Putamen (tissue), 1 donor: ENCODE measurements around the gene ATP6V0A4.

Experiments used
- DNase-seq: peaks from one replicate; pipeline ENCODE4 v3.0.0-alpha.2; 2016; ENCODE audit warnings: low spot score

ATP6V0A4 gene

GRCh38 chr7:138661069-138661635 is 136.8 kb downstream of the ATP6V0A4 start:
- no peak for DNase-seq

- DNase-seq: no peak
Observed at GRCh38 chr7:138658889-138659288, 139.1 kb downstream of the ATP6V0A4 start.

GRCh38 chr7:138657854-138658386 is 140.1 kb downstream of the ATP6V0A4 start:
- DNase-seq: no peak

GRCh38 chr7:138656952-138657351 is 141.0 kb downstream of the ATP6V0A4 start:
- DNase-seq: no peak
